Measurements from ENCODE around the gene PTPRA. TPM values are rescaled to one million over a fixed set of nuclear protein-coding genes. Genes with fewer than 3 reads are reported as not detected.
"Not testable (repeated sequence)": the region's sequence is repeated elsewhere in the genome, so short reads cannot be mapped to it uniquely, and the experiment has no call there.

The PTPRA gene
- polyA plus RNA-seq, 3 donors = 13.0 to 41.9 (median 13.1) TPM

DNA sequence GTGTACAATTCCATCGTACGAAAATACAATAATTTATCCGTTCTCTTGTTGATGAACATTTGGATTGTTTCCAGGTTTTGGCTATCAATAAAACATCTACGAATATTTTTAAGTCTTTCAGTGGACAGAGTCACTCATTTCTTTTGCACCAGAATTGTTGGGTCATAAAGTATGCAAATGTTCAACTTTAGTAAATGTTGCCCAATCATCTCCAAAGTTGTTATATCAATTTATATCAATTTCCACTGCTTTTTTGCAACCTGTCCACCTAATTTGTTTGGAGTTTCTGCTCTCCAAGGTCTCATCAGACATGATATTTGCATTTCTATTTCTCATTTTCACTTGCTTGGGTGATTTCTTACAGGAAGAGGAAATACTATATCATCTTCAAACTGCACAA, 46.6 kb upstream of the PTPRA start:
- Mint-ChIP-seq H3K36me3 (no peaks in the 10 kb centered on the region), H3K9me3 (peaks cover 0 to 2% (median 0%) of the 10 kb centered on the region in 7 donors), H3K4me1 (peaks cover 2% of the 10 kb centered on the region), H3K27ac (no peak overlapping the region), H3K4me3 (no peak overlapping the region), H3K27me3 (ENCODE audit: low read depth in 3 of 3) (peaks cover 11 to 37% (median 17%) of the 10 kb centered on the region in 3 donors)
- no peak overlapping the region for H3K4me2 ChIP-seq (replicated peaks; ENCODE audit: extremely low read depth, low read length, poor library complexity, severe bottlenecking)
- H3K4me1 ChIP-seq (ENCODE audit: control insufficient read depth in 1 of 2, insufficient read depth in 2 of 2, low read length in 2 of 2) = peaks cover 2 to 3% of the 10 kb centered on the region in 2 donors
- 100% methylated on average over 2 of the region's 4 CpGs for WGBS (ENCODE audit: insufficient coverage)
- no peak overlapping the region for H2AFZ ChIP-seq (ENCODE audit: insufficient read depth, low read depth, low read length, poor library complexity, severe bottlenecking)
- intact Hi-C loops (cut with micrococcal nuclease) = no loop called here
- TF ChIP-seq, protein P1, sequence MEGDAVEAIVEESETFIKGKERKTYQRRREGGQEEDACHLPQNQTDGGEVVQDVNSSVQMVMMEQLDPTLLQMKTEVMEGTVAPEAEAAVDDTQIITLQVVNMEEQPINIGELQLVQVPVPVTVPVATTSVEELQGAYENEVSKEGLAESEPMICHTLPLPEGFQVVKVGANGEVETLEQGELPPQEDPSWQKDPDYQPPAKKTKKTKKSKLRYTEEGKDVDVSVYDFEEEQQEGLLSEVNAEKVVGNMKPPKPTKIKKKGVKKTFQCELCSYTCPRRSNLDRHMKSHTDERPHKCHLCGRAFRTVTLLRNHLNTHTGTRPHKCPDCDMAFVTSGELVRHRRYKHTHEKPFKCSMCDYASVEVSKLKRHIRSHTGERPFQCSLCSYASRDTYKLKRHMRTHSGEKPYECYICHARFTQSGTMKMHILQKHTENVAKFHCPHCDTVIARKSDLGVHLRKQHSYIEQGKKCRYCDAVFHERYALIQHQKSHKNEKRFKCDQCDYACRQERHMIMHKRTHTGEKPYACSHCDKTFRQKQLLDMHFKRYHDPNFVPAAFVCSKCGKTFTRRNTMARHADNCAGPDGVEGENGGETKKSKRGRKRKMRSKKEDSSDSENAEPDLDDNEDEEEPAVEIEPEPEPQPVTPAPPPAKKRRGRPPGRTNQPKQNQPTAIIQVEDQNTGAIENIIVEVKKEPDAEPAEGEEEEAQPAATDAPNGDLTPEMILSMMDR (IDR thresholded peaks at IDR 0.05) = no peak
- no peaks in the 10 kb centered on the region for H3K79me2 ChIP-seq (ENCODE audit: insufficient read depth, low read length)
- H3K27me3 ChIP-seq (ENCODE audit: control insufficient read depth in 2 of 2, insufficient read depth in 2 of 2, low read length in 2 of 2) = peaks cover 15 to 27% of the 10 kb centered on the region in 2 donors
- no peak for DNase-seq
- no peaks in the 10 kb centered on the region for H3K36me3 ChIP-seq (replicated peaks in 1 of 2; ENCODE audit: control insufficient read depth in 1 of 2, insufficient read depth in 2 of 2, low read length in 2 of 2)
- no peaks in the 10 kb centered on the region for H4K20me1 ChIP-seq (ENCODE audit: insufficient read depth, low read length)
- H3K9me3 ChIP-seq (replicated peaks in 1 of 2; ENCODE audit: control insufficient read depth in 1 of 2, insufficient read depth in 1 of 2, low read length in 2 of 2) = no peaks in the 10 kb centered on the region
- H3K9ac ChIP-seq (ENCODE audit: insufficient read depth, low read length, poor library complexity, severe bottlenecking) = no peak overlapping the region
- H3K4me3 ChIP-seq (replicated peaks in 1 of 3; ENCODE audit: low read depth in 2 of 3, low read length in 3 of 3) = no peak overlapping the region
- no peak overlapping the region for H3K27ac ChIP-seq (ENCODE audit: low read depth in 1 of 2, low read length in 2 of 2)

DNA sequence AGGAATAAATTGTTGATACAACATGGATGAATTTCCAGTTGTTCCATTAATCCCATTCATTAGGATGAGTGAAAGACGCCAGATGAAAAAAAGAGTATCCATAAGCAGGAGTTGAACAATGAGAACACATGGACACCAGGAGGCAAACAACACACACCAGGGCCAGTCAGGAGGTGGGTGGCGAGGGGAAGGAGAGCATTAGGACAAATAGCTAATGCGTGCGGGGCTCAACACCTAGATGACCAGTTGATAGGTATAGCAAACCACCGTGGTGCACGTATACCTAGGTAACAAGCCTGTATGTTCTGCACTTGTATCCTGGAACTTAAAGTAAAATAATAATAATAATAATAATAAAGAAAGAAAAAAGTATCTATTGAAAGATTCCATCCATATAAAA, 43.9 kb upstream of the PTPRA start:
- Histone ChIP-seq H3K79me2 (ENCODE audit: insufficient read depth, low read length) (no peaks in the 10 kb centered on the region), H3K27me3 (ENCODE audit: control insufficient read depth in 2 of 2, insufficient read depth in 2 of 2, low read length in 2 of 2) (peaks cover 11 to 20% of the 10 kb centered on the region in 2 donors), H3K9me3 (replicated peaks in 1 of 2; ENCODE audit: control insufficient read depth in 1 of 2, insufficient read depth in 1 of 2, low read length in 2 of 2) (no peaks in the 10 kb centered on the region), H3K36me3 (replicated peaks in 1 of 2; ENCODE audit: control insufficient read depth in 1 of 2, insufficient read depth in 2 of 2, low read length in 2 of 2) (no peaks in the 10 kb centered on the region), H3K27ac (ENCODE audit: low read depth in 1 of 2, low read length in 2 of 2) (no peak overlapping the region), H4K20me1 (ENCODE audit: insufficient read depth, low read length) (no peaks in the 10 kb centered on the region), H3K4me2 (replicated peaks; ENCODE audit: extremely low read depth, low read length, poor library complexity, severe bottlenecking) (no peak overlapping the region), H3K4me3 (replicated peaks in 1 of 3; ENCODE audit: low read depth in 2 of 3, low read length in 3 of 3) (no peak overlapping the region), H2AFZ (ENCODE audit: insufficient read depth, low read depth, low read length, poor library complexity, severe bottlenecking) (no peak overlapping the region), H3K9ac (ENCODE audit: insufficient read depth, low read length, poor library complexity, severe bottlenecking) (no peak overlapping the region), H3K4me1 (ENCODE audit: control insufficient read depth in 1 of 2, insufficient read depth in 2 of 2, low read length in 2 of 2) (peaks cover 15 to 18% of the 10 kb centered on the region in 2 donors)
- whole genome bisulfite sequencing (ENCODE audit: insufficient coverage) = 25% methylated on average over 1 of the region's 6 CpGs
- no peak overlapping the region for H3K4me3 Mint-ChIP-seq
- TF ChIP-seq, protein P1 (IDR thresholded peaks at IDR 0.05) = no peak
- peaks cover 3 to 4% of the 10 kb centered on the region in 2 donors for H3K36me3 Mint-ChIP-seq
- no peak for DNase-seq
- H3K27me3 Mint-ChIP-seq (ENCODE audit: low read depth in 3 of 3) = peaks cover 4 to 30% (median 10%) of the 10 kb centered on the region in 3 donors
- H3K27ac Mint-ChIP-seq = no peak overlapping the region
- H3K4me1 Mint-ChIP-seq = peaks cover 18% of the 10 kb centered on the region
- peaks cover 0 to 2% (median 0%) of the 10 kb centered on the region in 7 donors for H3K9me3 Mint-ChIP-seq
- intact Hi-C loops (cut with micrococcal nuclease) = no loop called here

DNA sequence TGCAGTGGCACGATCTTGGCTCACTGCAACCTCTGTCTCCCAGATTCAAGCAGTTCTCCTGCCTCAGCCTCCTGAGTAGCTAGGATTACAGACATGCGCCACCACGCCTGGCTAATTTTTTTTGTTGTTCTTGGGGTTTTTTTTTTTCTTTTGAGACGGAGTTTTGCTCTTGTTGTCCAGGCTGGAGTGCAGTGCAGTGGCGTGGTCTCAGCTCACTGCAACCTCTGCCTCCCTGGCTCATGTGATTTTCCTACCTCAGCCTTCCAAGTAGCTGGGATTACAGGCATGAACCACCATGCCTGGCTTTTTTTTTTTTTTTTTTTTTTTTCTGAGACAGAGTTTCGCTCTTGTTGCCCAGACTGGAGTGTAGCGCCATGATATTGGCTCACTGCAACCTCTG, 42.1 kb upstream of the PTPRA start:
- not testable (repeated sequence) for H3K4me3 ChIP-seq (replicated peaks in 1 of 3; ENCODE audit: low read depth in 2 of 3, low read length in 3 of 3); H3K36me3 ChIP-seq (replicated peaks in 1 of 2; ENCODE audit: control insufficient read depth in 1 of 2, insufficient read depth in 2 of 2, low read length in 2 of 2); H3K79me2 ChIP-seq (ENCODE audit: insufficient read depth, low read length); H3K4me3 Mint-ChIP-seq; H3K9me3 ChIP-seq (replicated peaks in 1 of 2; ENCODE audit: control insufficient read depth in 1 of 2, insufficient read depth in 1 of 2, low read length in 2 of 2); H4K20me1 ChIP-seq (ENCODE audit: insufficient read depth, low read length); DNase-seq; H3K36me3 Mint-ChIP-seq; H3K4me2 ChIP-seq (replicated peaks; ENCODE audit: extremely low read depth, low read length, poor library complexity, severe bottlenecking); H2AFZ ChIP-seq (ENCODE audit: insufficient read depth, low read depth, low read length, poor library complexity, severe bottlenecking); H3K9ac ChIP-seq (ENCODE audit: insufficient read depth, low read length, poor library complexity, severe bottlenecking); H3K27ac ChIP-seq (ENCODE audit: low read depth in 1 of 2, low read length in 2 of 2); H3K9me3 Mint-ChIP-seq
- peak overlapping the region in 1 of 7 donors; percentile 49 for H3K27ac Mint-ChIP-seq
- peaks cover 4 to 24% (median 9%) of the 10 kb centered on the region in 3 donors for H3K27me3 Mint-ChIP-seq (ENCODE audit: low read depth in 3 of 3)
- peaks cover 15 to 18% of the 10 kb centered on the region in 2 donors for H3K4me1 ChIP-seq (ENCODE audit: control insufficient read depth in 1 of 2, insufficient read depth in 2 of 2, low read length in 2 of 2)
- H3K27me3 ChIP-seq (ENCODE audit: control insufficient read depth in 2 of 2, insufficient read depth in 2 of 2, low read length in 2 of 2) = peaks cover 6 to 13% of the 10 kb centered on the region in 2 donors
- WGBS (ENCODE audit: insufficient coverage) = no CpG with 5 or more reads among the region's 7 CpGs
- H3K4me1 Mint-ChIP-seq = peaks cover 19% of the 10 kb centered on the region
- intact Hi-C loops (cut with micrococcal nuclease) = loop anchor here in 1 of 2 donors (5.0 kb wide), 1 partner anchor 41 kb away; the partner anchor contains the start of gene PTPRA
